MM.1S (cell line): Measurements from ENCODE around the gene VMP1.

Experiments
- EZH2 ChIP-seq: fragments of 300-600 bp; sonication (generic); optimal IDR thresholded peaks from 2 replicates; pipeline ENCODE3; 2017; ENCODE audit warnings: low read depth, mild to moderate bottlenecking, antibody characterized with exemption, low read length, mixed read lengths
- EZH2phosphoT487 ChIP-seq: fragments of 300-600 bp; sonication (generic); IDR thresholded peaks from 2 replicates; pipeline ENCODE4 v1.6.1; 2018; ENCODE audit warnings: antibody characterized with exemption, low read length
- TF ChIP-seq, protein P1 (sequence below): fragments of 300-600 bp; sonication (generic); IDR thresholded peaks from 2 replicates; pipeline ENCODE4 v1.5.1; 2016; ENCODE audit warnings: antibody characterized with exemption, low read length, mixed read lengths

DNA sequence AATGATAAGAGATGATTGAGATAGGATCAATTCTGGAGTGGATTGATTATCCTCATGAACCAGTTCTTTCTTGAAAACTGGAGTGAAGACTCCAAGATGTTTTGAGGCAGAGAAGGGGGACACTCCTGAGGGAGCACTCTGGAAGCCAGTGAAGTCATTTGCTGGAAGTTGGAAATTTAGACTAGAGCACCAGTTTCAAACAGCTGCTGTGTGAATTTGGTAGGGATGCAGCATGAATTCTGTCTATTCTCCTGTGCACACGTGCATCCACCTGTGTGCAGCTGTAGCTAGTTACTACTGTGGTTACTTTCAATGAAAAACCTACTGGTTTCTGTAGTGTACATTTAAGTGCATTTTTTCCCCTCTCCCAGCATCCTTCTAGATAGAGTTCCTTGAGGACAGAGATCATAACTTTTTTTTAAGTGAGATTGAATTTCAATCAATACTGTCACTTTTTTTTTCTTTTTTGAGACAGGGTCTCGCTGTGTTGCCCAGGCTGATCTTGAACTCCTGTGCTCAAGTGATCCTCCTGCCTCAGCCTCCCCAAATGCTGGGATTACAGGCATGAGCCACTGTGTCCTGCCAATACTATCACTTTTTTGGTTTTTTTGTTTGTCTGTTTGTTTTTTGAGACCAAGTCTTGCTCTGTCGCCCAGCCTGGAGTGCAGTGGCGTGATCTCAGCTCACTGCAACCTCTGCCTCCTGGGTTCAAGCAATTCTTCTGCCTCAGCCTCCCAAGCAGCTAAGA is 119.4 kb downstream of the VMP1 start:
- TF ChIP-seq EZH2 (no peak), EZH2phosphoT487 (no peak)
- TF ChIP-seq, protein P1, sequence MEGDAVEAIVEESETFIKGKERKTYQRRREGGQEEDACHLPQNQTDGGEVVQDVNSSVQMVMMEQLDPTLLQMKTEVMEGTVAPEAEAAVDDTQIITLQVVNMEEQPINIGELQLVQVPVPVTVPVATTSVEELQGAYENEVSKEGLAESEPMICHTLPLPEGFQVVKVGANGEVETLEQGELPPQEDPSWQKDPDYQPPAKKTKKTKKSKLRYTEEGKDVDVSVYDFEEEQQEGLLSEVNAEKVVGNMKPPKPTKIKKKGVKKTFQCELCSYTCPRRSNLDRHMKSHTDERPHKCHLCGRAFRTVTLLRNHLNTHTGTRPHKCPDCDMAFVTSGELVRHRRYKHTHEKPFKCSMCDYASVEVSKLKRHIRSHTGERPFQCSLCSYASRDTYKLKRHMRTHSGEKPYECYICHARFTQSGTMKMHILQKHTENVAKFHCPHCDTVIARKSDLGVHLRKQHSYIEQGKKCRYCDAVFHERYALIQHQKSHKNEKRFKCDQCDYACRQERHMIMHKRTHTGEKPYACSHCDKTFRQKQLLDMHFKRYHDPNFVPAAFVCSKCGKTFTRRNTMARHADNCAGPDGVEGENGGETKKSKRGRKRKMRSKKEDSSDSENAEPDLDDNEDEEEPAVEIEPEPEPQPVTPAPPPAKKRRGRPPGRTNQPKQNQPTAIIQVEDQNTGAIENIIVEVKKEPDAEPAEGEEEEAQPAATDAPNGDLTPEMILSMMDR: no peak
